HG02840 (cell line): ENCODE results near the gene SLC6A6.
"Not testable (repeated sequence)": the region's sequence is repeated elsewhere in the genome, so short reads cannot be mapped to it uniquely, and the experiment has no call there.

Experiments
- ATAC-seq: cut with Tn5 transposase; IDR thresholded peaks from one replicate; pipeline ENCODE4 v1.9.1; 2021; ENCODE audit warnings: mild to moderate bottlenecking, moderate library complexity, moderate number of reproducible peaks; ENCODE audit not compliant: unreplicated experiment, low FRiP score

SLC6A6 gene

DNA sequence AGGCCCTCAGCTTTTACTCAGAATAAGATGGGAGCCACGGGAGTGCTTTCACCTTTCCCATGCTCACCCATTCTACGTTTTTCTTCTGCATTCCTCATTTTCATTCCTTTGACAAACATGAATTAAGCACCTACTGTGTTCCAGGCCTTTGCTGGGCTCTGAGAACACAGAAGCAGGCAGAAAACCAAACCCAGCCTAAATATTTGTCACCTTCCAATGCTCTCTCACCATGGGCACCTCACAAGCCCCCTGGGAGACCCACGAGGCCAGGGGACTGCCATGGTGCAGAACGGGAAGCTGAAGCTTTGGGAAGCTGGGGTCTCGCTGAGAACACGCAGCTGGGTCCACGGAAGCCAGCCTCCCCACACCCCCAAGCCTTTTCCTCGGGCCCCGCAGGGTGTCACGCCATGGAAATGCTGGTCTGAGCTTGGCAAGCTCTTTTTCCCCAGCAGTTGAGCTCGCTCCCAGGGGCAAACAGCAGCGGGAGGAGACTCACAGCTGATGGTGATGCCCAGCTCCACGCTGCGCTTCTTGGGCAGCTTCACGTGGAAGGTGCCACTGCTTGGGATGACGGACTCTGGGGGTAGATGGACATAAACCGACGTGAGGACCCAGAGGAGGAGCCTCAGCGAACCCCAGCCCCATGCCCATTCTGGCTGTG lies 110.0 kb downstream of the SLC6A6 start:
- ATAC-seq = no peak

DNA sequence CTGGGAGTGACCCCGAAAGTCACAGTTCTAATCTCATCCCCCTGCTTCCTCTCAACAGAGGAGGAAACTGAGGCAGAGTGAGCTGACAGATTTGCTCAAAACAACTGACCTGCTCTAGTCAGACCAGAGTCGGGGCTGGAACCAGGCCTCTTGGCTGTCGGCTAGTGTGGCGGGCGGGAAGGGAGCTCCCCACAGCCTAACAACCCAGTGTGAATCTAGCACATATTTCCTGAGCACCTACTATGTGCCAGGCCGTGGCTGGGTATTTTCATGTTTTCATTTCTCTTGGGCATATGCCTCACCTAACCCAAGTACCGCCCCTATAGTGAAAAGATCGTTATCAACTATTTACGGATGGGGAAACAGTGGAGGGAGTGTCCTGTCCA lies 110.5 kb downstream of the SLC6A6 start:
- ATAC-seq = no peak

DNA sequence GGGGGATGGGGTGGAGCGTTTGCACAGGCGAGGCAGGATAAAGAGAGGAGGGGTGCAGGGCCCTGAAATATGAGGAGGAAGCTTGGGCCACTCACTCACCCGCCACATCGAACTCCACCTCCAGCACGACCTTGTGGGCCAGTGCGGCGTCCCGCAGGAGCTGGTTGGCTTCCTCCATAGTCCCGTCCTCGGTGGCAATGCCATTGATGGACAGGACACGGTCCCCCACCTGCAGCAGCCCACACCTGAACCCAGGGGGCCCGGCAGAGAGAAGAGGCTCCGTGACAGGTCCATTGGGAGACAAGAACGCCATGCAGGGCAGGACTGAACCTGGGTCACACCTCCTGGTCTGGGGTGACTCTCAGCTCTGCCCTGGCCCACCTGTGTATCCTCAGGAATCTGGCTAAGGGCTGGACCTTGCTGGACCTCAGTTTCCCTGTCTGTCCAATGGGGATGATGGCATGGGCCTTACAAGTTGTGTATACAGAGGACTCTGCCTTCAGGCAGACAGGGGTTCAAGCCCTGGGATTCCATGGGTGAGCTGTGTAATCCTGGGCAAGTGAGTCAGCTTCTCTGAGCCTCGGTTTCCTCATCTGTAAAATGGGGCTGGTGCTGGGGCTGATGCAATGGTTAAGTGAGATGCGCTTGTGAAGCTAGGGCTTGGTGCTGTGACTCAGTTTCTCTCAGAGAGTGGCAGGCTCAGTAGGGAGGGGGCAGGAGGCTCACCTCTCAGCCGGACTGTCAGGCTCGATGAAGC lies 111.3 kb downstream of the SLC6A6 start:
- no peak for ATAC-seq

DNA sequence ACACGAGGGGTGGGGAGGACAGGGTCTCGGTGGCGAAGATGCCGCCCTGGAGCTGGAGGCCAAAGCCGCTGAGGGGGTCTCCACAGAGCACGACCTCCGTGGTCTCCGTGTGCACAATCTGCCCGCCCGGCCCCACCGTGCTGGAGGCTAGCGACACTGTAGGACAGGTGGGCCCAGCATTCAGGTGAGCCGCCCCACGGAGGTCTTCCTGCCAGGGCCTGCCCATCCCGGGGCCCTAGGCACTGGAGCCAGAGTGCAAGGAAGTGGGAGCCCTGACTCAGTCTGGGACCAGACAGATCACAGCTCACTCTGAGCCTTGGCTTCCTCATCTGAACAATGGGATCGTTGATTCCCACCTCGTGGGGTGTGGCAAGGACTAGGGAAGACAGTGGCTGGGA lies 111.9 kb downstream of the SLC6A6 start:
- ATAC-seq = no peak

DNA sequence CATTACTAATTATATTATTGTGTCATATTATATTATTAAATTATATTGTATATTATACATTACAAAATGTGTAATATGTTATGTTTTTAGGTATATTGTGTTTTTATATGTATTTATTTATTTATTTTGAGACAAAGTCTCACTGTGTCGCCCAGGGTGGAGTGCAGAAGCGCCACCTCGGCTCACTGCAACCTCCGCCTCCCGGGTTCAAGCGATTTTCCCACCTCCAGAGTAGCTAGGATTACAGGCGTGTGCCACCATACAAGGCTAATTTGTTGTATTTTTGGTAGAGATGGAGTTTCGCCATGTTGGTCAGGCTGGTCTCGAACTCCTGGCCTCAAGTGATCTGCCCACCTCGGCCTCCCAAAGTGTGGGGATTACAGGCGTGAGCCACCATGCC lies 113.1 kb downstream of the SLC6A6 start:
- not testable (repeated sequence) for ATAC-seq

DNA sequence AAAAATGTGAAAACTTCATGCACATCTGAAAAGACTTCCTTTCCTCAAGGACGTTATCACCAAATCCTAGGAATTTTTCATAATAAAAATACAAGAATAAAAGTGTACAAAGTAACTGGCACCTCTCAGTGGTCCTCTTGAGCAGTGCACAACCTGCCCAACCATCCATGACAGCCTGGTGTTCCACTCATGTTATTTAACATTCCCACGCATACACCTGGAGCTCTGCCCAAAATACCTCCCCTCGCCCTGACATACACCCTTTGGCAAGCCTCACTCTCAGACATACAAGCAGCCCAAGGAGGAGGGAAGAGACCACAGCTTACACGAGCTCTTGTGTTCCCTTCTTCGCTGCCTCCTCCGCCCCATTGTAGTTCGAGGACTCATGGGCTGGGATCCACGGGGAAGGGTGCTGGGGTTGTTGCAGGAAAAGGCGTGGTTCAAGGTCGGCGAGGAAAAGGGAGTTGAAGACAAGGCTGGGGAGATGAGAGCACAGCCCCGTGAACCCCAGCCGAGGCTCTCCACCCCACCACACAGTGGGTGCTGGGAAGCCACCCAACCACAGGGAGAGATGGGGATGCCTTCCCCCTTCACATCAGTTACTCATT lies 114.4 kb downstream of the SLC6A6 start:
- ATAC-seq = no peak

DNA sequence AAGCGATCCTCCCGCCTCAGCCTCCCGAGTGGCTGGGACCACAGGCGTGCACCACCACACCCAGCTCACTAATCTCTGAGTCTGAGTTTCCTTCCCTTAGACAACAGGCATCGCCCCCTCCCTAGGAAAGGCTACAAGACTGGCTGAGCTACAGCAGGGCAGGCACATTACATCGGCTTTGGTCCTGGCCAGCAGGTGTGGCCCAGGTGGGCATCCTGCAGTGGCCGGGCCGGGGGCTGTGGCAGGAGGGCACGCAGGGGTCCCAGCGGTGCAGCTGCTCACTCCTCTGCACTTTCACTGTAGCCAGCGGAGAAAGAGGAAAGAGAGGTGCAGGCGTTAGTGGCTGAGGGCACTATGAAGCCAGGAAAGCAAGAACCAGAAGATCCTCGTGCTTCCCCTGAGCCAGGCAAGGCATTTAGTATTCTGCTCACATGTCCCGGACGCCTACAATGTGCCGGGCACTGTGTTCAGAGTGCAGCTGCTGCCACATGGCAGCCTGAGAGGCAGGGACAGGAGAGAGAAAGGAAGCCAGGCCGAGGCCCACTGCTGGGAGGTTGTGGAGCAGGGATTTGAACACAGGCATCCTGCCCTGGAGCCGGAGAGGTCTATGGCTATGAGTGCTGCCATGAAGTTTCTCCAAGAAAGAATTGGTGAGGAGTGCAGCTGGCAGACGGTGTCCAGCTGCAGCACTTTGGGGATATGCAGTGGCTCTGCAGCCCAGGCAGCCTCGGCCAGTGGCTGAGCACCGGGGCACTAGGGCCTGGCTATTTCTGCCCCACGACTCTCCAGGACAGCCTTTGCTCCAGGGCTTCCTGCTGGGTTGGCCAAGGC lies 115.4 kb downstream of the SLC6A6 start:
- ATAC-seq = no peak

DNA sequence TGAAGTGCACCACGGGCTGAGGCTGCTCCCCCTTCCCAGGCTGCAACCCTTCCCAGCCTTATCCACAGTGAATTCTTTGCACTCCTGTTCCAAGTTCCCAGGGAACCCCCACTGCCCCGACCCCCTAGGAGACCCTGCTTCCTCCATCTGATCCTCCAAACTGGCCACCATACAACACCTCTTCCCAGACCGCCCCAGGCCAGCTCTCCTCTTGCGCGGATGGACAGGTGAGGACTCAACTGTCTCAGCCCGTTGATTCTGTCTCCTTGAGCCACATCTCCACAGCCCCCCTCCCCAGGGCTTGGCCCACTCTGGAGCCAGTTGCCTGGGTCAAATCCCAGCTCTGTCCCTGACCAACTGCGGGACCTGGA lies 116.0 kb downstream of the SLC6A6 start:
- ATAC-seq = no peak

DNA sequence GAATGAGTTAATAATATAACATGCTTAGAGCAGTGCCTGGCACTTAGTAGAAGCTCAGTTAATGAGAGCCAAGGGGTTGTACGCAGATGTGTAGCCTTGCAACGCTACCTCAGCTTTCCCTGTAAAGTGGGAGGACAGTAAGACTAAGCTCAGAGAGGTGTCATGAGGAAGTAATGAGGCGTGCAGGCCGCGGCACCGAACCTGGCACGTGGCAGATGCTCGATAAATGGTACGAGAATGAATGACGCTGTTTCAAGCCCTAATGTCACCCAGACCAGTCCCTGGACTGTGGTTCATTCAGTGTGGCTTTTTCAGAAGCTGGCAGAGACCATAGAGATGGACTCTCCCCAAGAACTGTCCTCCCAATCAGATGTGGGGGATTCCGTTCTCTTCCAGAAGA lies 116.5 kb downstream of the SLC6A6 start:
- ATAC-seq = no peak

DNA sequence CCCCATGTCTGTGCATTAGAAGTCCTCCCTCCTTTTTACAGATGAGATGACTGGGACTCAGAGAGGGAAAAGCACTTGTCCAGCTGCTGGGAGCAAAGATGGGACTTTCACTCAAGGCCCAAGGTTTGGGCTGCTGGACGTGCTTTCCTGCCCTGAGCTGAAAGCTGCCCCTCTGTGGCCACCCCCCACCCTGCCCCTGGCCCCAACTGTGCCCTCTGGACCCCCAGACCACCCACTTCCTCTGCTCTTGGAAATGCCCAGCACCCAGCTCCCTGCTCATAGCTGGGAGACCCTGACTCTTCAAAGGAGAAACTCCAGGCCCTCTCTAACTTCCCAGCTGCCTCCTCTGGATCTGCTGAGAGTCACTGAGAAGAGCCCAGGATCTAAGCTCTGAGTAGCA lies 117.0 kb downstream of the SLC6A6 start:
- ATAC-seq = no peak

DNA sequence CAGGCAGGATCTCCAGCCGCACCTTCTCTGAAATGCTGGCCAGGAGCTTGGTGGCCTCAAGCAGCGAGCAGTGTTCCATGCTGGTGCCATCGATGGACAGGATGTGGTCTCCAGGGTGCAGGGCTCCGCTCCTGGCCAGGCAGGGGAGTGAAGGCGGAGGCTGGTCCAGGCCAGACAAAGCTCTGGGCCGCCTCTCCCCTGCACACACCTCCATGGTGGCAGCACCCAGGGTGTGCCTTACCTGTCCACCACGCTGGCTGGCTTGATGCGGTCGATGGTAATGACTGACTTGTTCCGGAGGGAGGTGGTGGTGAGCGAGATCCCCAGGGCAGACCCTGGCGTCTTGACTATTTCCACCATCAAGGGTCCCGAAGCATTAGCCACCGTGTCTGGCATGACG lies 117.7 kb downstream of the SLC6A6 start:
- no peak for ATAC-seq

DNA sequence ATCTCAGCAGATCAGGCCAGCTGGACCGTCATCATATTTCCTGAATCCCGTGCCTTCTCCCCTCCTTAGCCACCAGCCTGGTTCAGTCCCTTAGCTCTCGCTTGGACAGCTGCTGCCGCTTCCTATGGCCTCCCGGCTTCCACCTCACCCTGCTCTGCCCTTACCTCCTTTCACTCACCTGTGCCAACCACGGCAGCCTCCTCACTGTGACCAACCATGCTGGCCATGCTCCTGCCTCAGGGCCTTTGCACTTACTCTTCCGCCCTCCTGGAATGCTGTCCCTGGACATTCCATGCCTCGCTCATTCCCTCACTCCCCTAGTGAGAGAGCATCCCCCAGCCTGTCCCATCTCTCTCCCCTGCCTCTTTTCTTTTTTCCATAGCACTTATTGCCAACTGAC lies 118.6 kb downstream of the SLC6A6 start:
- ATAC-seq = no peak

DNA sequence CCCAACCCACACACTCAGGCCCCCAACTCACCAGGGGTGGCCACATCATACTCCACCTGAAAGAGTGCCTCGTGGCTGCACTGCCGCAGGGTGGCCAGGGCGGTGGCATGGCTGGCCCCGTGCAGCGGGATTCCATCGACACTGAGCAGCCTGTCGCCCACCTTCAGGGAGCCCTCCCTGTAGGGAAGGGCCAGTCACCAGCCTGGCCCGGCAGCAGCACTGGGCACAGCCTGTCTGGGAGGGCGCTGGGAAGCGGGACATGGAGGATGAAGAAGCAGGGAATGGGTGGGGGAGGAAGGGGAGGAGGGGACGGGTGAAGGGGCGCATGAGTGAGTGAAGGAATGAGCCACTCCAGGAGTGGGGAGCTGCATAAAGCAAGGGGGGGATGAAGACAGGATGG lies 119.2 kb downstream of the SLC6A6 start:
- ATAC-seq = no peak

DNA sequence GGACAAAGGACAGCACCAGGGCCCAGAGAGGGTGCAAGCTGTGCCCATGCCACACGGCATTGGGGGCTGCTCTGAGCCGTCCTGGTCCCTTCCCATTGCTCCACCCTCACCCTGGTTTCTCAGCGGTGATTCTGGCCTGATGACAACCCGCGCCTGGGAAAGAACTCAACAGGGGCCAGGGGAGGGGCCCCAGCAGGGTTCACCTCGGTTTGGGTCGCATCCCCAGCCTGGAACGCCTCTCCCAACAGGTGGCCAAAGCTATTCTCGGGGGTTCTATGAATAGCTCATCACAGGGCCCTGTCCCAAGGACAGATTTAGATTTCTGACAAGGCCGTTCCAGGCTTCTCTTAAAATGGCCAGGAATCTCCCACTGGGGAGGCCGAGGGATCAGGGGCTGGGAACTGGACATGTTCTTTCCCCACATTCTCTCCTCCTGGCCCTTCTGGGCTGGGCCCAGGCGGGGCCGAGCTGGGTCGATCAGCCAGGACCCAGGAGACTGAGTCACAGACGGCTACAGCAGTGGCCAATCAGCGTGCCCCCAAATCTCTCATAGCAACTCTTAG lies 119.8 kb downstream of the SLC6A6 start:
- ATAC-seq = no peak

DNA sequence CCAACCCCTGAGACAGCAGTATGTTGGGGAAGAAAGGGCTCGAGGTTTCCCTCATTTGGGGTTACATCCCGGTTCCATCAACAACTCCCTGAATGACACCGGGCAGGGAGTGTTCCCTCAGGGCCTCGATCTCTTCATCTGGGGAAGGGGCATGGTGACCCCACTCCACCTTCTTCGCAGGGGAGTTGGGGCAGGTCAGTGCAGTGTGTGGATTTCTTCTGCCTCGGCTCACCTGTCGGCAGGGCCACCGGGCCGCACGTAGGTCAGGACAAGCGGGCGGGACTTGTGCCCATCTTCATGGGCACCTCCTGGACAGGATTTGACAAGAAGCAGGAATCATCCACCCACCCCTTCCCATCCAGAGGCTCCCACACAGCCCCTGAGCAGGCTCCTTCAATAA lies 120.4 kb downstream of the SLC6A6 start:
- ATAC-seq = no peak

DNA sequence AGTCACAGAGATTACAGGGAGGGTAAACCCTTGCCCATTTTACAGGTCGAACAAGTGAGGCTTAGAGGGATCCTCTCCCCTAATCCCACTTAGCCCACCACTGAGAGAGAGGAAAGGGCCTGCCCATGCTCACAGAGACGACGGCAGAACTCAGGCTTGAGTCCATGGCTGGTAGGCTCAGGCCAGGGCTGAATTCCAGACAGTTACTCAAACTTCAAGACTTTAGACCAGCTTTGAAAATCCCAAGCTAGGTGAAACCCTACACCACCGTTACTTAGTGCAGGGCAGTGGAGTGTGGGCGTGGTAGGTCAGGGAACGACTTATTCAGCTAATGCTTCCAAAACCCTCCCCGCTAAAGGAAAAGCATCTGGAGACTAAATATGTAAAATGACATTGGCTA lies 121.4 kb downstream of the SLC6A6 start:
- no peak for ATAC-seq

DNA sequence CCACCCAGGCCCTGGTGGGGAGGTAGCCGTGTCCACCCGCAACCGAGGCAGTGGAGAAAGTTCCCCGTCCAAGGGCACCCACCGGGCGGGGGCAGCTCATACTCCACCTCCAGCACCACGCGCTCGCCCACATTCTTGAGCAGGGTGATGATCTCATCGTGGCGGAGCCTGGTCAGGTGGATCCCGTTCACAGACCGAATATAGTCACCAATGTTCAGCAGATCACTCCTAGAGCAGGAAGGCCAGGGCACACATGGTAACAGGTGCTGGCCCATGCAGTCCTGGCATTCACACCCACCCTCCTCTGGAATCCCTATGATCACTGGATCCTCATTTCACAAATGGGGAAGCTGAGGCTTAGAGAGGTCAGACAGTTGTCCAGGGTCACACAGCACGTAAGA lies 121.9 kb downstream of the SLC6A6 start:
- ATAC-seq = no peak

DNA sequence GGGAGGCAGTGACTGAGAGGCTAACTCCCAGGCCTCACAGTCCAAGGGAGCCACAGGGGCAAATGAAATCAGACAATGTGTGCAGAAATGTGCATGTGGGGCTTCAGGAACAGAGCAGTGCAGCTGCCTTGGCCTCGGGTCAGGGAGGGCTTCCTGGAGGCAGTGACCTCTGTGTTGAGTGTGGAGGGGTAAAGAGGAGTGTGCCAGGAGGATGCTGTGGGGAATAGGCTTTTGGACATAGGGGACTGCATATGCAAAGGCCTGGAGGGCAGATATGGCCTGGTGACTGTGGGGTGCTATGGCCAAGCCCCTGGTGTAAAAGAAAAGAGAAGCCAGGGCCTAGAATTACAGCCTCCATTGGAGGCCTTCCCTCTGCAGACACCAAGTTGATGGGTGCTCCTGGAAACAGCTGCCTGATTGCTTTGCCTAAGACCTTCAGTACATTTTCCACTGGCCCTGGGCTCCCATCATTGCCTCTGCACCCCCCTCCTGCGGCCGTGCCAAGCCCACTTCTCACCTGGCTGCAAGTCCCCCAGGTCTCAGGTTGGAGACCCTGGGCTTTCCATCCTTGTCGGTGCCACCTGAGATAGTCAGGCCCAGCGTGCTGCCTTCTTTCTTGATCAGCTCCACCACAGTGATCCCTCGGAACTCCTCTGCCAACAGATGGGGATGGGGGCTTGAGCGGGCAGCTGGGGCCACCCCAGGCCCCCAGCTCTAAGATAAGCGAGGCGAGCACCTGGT lies 122.7 kb downstream of the SLC6A6 start:
- ATAC-seq = no peak

DNA sequence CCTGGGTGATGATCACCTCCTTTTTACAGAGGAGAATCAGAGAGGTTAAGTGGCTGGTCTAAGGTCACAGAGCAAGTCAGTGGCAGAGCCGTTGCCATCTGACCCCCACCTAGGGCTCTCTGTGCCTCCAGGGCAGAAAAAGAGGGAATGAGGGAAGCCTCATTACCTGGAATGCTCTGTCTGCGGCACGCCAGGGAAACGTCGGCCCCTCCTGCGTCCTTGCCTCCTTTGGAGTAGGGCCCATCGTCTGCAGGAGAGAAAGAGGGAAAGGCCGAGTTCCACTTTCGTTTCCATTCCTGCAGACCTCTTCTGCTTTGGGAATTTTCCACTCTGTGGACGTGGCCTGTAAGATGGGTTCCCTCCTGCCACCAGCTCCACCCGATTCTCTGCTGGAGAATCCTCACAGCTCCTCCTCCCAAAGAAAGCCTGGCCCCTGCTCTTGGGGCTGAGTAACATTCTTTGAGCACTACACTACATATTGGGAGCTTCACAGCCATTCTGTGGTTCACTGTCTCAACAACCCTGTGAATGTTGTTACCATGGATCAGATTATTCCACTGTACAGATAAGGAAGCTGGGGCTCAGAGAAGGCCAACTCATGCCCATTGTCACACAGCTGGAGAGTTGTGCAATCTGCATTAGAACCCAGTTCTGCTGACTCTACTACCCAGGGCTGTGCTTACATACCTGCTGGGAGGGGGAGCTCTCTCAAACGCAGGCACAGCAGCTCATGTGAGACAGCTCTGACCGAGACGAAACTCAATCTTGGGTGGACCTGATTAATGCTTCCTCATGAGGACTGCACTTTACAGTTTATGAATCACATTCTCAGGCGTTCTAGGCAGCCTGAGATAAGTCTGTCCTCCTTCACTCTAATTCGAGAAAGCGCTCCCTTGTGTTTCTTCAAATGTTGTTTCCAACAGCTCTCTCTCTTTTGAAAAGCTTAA lies 123.6 kb downstream of the SLC6A6 start:
- ATAC-seq = no peak
